ENCODE results near the gene PCSK7. TPM values are rescaled to one million over a fixed set of nuclear protein-coding genes. Genes with fewer than 3 reads are reported as not detected.
"Not testable (repeated sequence)": the region's sequence is repeated elsewhere in the genome, so short reads cannot be mapped to it uniquely, and the experiment has no call there.

PCSK7 gene, protein sequence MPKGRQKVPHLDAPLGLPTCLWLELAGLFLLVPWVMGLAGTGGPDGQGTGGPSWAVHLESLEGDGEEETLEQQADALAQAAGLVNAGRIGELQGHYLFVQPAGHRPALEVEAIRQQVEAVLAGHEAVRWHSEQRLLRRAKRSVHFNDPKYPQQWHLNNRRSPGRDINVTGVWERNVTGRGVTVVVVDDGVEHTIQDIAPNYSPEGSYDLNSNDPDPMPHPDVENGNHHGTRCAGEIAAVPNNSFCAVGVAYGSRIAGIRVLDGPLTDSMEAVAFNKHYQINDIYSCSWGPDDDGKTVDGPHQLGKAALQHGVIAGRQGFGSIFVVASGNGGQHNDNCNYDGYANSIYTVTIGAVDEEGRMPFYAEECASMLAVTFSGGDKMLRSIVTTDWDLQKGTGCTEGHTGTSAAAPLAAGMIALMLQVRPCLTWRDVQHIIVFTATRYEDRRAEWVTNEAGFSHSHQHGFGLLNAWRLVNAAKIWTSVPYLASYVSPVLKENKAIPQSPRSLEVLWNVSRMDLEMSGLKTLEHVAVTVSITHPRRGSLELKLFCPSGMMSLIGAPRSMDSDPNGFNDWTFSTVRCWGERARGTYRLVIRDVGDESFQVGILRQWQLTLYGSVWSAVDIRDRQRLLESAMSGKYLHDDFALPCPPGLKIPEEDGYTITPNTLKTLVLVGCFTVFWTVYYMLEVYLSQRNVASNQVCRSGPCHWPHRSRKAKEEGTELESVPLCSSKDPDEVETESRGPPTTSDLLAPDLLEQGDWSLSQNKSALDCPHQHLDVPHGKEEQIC
- 10 to 100 TPM; 79.3 to 86.9 TPM for total RNA-seq

DNA sequence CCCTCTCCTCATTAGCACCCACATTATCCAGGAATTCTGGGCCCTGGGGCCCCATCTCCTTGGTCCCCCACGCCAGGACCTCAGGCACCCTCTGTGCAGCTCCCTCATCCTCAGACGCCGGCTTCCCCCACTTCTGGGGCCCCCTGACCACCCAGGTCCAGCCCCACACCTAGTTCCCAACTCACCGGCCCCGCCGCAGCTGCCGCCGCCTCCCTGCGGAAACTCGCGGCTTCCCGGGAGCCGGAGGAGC lies at the start of gene PCSK7:
TSS of gene PCSK7 (minus strand) at position 232 of the 250 bp plus-strand sequence. CDS start 2,229 bp downstream, outside the sequence.
- CTCF ChIA-PET, result interaction anchor here (1.1 to 2.1 kb wide), 4 partner anchors 50 to 384 kb away, joined by 3 to 8 read pairs (median 4); partner anchors contain the start of genes CEP164 and PAFAH1B2
- POLR2A ChIA-PET, result interaction anchor here (0.8 to 2.8 kb wide), 3 partner anchors 52 to 96 kb away, joined by 4 to 16 read pairs (median 10); partner anchors contain the start of genes CEP164 and PAFAH1B2

DNA sequence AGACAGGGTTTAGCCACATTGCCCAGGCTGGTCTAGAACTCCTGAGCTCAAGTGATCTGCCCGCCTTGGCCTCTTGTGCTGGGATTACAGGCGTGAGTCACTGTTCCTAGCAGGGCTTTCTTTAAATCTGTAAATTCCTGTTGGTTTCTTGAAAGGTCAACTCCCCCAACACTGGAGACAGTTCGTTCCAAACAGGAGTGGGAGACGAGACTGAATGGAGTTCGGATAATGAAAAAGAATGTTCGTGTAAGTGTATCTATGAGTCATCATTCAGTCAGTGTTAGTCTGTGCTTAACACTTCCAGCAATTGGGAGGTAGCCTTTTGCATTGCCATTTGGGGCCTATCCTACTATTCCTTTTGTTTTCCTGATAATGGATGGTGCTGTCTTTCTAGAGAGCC lies 49.3 kb upstream of the PCSK7 start:
- ChIA-PET CTCF (no interaction called here), POLR2A (no interaction called here)

DNA sequence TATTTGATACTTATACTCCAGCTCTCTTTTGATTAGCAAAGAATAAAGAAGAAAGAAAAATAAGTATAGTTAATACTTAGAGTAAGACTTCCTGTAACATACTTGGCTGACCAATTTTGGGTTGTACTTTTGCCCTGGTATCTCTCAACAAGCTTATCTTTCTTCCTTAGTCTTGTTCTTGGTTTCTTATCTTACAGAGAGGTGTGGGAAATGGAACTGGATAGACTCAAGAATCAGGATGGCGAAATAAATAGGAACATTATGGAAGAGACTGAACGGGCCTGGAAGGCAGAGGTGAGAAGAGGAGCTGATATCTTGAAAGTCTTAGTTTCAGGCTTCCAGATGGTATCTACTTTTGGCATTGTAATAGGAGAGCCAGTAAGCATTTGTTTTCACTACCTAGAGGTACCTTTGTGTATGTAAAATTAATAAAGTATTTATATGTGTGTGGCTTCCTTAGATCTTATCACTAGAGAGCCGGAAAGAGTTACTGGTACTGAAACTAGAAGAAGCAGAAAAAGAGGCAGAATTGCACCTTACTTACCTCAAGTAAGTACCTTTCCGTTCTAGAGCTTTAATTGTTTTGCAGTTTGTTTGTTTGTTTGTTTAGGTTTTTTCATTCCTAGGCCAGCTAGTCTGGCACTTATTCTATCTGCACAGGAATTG lies 48.0 kb upstream of the PCSK7 start:
- POLR2A ChIA-PET, result no interaction called here
- CTCF ChIA-PET, result no interaction called here

DNA sequence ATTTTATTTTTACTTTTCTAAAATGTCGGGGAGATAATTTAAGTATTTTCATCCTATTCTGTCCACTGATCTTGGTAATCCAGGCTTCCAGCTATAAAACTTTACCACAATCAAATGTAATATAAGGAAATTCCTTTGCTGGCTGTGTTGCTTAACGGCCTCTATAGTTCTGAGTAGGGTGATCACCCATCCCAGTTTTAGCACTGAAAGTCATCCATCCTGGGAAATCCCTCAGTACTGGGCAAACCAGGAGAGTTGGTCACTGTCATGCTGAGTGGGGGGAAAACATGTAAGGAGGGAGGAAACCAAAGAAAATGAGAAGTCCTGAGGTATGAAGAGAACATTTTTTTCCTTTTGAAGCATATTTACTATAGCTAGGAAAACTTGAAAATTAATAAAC lies 46.5 kb upstream of the PCSK7 start:
- ChIA-PET POLR2A (interaction anchor here (1.1 kb wide), 1 partner anchor 76 kb away, joined by 5 read pairs; no protein-coding TSS in a partner anchor), CTCF (no interaction called here)

DNA sequence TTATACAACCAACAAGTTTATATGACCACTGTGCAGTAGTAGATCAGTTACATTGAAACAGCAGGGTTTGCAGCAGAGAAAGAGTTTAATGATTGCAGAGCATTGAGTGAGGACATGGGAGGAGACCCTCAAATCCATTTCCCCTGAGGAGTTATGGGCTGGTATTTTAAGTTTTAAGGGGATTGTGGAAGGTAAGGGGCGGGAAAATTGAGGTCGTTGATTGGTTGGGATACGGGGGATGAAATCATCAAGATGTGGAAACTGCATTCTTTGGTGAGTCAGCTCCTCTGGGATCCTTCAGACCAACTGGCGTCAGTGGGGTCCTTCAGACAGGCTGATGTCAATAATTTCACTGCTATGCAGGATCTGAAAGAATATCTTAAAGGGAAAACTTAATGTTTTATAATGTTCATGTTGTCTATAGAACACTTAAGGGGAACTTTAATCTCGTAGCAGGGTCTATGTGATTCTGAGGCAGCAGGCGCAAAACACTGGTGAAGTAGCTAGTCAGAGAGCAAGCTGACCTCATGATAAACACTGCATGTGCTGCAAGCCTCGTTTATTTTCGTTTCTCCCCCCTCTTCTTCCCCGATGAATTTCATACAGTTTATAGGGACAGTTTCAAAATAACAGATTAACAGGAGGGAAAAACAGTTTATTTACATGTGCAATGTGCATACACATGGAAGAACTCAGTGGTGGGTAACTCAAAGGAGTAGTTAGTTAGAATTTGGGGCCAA lies 41.8 kb upstream of the PCSK7 start:
- CTCF ChIA-PET, result no interaction called here

DNA sequence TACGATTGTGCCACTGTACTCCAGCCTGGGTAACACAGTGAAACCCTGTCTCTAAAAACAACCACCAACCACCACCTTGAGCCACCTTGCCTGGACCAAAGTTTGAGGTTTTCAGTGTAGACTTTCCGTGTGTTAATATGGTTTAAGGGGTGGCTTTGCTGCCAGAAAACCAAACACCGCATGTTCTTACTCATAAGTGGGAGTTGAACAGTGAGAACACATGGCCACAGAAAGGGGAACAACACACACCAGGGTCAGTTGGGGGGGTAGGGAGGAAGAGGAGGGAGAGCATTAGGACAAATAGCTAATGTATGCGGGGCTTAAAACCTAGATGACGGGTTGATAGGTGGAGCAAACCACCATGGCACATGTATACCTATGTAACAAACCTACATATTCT lies 40.3 kb upstream of the PCSK7 start:
- POLR2A ChIA-PET, CTCF ChIA-PET: not testable (repeated sequence)

More for the DNA sequence above, 41.8 kb upstream of the PCSK7 start:
- POLR2A ChIA-PET, result interaction anchor here (0.7 kb wide), 1 partner anchor 15 kb away, joined by 3 read pairs; no protein-coding TSS in a partner anchor

DNA sequence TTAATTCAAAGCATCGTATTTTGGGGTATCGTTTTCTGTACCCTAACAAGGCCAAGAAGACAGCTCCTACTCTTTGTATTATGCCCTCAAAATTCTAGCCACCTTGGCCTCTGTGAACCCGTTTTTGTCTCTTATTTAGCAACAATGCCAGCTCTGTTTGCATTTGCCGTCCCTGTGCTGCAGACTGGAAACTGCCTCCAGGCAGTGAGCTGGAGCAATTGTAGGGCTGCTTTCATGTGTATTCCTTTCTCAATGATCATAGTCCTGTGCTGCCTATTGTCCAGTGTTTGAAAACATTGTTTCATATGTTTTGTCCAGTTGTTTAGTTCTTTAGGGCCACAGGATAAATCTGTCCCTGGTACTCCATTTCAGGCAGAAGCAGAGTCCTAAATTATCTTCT lies 39.3 kb upstream of the PCSK7 start:
- POLR2A ChIA-PET, result no interaction called here
- CTCF ChIA-PET, result no interaction called here

DNA sequence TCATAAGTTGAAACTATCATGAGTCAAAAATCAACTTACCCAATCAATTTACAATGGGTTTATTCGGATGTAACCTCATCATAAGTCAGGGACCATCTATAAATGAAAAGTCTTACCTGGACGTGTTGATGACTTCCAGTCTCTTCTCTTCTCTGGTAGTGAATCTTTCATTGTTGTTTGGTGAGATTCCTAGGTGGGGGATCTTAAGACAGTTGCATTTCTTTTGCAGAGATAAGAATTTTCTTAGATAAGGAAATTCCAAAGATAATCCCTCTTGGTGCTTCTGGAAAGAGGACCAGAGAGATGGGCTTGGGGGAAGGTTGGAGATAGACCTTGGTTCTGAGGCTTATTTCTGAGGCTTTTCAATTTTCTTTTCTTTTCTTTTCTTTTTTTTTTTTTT lies 38.0 kb upstream of the PCSK7 start:
- CTCF ChIA-PET, result no interaction called here
- POLR2A ChIA-PET, result no interaction called here

DNA sequence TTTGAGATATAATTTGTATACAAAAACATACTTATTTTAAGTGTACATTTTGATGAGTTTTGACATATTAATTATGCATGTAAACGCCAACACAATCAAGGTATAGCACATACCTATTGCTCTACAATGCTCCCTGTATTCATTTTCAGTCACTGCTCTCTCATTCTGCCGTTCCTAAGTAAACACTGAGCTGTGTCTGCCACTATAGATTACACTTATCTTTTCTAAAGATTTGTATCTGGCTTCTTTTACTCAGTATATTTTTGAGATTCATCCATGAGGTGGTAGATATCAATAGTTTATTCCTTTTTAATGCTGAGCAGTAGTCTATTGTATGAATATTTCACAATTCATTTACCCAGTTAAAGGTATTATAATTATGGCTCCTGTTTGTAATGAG lies 33.9 kb upstream of the PCSK7 start:
- CTCF ChIA-PET, result no interaction called here
- POLR2A ChIA-PET, result no interaction called here

DNA sequence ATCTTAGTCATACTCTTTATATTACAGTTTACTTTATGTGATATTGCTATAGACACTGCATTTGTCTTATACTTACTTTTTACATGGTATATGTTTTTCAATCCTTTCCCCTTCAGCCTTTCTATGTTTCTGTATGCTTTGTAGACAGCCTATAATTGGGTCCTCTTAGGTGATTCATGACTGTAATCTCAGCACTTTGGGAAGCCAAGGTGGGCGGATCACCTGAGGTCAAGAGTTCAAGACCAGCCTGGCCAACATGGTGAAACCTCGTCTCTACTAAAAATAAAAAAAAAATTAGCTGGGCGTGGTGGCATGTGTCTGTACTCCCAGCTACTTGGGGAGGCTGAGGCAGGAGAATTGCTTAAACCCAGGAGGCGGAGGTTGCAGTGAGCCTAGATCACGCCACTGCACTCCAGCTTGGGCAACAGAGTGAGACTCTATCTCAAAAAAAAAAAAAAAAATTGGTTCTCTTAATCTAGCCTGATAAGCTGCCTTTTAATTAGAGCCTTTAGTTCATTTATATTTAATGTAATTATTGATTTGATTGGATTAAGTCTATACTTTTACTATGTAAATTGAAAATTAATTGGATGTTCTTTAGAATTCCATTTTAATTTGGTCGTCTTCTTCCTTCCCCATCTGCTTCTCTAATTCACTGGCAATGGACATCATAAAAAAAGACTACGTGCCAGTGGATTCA lies 32.9 kb upstream of the PCSK7 start:
- CTCF ChIA-PET, POLR2A ChIA-PET: not testable (repeated sequence)

DNA sequence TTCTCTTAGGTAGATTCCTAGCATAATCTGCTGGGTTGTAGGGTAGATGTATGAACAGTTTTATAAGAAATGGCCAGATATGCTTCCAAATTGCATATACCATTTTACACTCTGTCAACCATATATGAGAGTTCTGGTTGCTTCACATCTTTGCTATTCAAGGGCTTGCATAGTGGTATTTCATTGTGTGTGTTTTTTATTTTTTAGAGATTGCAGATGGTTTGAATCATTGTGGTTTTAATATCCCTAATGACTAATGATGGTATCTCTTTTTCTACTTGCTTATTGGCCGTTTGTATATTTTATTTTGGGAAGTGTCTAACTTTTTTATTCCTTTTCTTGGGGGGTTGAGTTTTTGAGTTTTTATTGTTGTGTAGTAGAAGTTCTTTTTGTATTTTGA lies 27.5 kb upstream of the PCSK7 start:
- CTCF ChIA-PET, result no interaction called here
- POLR2A ChIA-PET, result no interaction called here

DNA sequence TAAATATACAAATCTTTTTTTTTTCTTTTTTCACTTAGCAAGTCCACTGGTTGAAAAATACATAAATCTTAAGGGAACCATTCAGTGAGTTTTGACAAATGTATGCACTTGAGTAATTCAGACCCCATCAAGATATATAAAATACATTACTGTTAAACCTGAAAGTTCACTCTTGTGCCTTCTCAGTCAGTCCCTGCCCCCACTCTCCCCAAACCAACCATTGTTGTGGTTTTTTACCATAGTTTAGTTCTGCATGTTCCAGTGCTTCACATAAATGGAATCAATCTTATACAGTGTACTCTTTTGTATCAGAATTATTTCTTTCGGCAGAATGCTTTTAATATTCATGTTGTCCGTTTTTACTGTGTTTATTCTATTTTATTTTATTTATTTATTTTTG lies 26.7 kb upstream of the PCSK7 start:
- CTCF ChIA-PET, result no interaction called here
- POLR2A ChIA-PET, result no interaction called here

DNA sequence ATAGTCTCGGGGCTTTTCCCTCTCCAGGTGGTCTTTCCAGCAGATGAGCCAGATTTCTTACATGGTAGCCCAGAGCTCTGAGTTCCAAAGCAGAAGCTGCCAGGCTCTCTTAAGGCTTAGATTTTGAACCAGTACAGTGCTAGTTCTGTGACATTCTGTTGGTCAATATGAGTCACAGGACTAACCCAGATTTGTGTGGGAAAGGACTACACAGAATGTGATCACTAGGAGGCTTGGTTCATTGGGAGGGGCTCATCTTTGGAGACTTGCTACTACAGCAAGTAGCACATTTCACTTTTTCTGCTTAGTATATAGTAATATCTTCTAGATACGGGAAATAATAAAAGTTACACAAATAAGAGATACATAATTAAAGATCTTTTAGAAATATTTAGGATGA lies 24.7 kb upstream of the PCSK7 start:
- ChIA-PET CTCF (no interaction called here), POLR2A (no interaction called here)

DNA sequence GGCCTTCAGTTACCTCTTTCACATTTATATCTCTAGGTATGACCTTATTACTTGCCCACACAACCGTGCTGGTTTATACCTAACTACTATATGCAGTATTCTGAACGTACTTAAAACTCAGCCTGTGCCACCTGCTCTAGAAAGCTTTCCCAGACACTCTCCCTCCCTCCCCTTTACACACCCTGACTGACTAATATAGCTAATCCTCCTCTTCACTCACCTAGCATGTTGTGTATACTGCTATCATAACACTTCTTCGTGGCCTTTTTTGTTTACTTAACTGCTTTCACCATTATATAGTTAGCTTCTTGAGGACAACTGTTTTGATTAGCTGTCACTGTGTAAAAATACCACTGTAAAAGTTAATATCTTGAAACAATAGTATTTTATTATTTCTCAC lies 24.1 kb upstream of the PCSK7 start:
- POLR2A ChIA-PET, result no interaction called here

DNA sequence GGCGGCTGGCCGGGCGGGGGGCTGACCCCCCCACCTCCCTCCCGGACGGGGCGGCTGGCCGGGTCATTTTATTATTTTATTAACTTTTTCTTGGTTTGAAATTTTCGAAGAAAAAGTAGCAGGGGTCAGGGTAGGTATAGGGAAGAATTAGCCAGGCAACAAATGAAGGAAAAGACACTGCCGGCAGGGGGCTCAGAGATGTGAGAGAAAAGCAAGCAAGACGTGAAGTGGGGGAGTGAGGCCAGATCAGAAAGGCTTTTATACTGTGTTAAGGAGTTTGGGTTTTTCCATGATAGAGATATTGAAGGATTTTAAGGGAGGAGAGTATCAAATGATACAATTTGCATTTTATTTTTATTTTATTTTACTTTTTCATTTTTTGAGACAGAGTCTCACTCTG lies 19.6 kb upstream of the PCSK7 start:
- POLR2A ChIA-PET, result no interaction called here
- CTCF ChIA-PET, result no interaction called here

More for the DNA sequence above, 24.1 kb upstream of the PCSK7 start:
- CTCF ChIA-PET, result no interaction called here

DNA sequence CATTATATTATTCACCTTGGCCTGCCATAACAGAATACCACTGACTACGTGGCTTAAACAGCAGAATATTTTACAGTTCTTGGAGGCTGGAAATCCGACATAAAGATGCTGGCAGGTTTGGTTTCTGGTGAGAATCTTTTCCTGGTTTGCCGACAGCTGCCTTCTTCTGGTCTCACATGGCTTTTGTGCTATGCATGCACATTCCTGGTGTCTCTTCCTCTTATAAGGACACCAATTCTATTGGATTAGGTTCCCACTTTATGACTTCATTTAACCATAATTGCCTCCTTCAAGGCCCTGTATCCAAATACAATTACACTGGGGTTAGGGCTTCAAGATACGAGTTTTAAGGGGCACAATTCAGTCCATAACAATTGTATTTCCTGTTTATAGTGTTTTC lies 17.7 kb upstream of the PCSK7 start:
- CTCF ChIA-PET, result no interaction called here

DNA sequence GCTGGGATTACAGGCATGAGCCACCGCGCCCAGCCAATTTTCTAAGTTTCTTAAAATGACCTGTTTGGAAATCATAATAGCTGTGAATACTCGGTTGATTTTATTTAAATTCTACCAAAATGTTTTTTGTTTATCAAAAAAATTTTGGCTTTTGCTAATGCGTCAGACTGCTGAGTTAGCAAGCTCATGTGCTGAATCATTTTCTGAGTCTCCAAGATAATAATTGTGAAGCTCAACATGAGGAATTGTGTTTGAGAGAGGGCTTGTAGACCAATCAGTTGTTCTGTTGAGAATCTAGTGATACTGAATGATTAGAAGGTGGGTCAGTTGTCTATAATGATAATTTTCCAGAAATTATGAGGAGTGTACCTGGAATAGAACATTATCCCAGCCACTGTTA lies 16.5 kb upstream of the PCSK7 start:
- CTCF ChIA-PET, result no interaction called here
- POLR2A ChIA-PET, result interaction anchor here (0.7 kb wide), 1 partner anchor 141 kb away, joined by 4 read pairs; no protein-coding TSS in a partner anchor

More for the DNA sequence above, 17.7 kb upstream of the PCSK7 start:
- POLR2A ChIA-PET, result no interaction called here

DNA sequence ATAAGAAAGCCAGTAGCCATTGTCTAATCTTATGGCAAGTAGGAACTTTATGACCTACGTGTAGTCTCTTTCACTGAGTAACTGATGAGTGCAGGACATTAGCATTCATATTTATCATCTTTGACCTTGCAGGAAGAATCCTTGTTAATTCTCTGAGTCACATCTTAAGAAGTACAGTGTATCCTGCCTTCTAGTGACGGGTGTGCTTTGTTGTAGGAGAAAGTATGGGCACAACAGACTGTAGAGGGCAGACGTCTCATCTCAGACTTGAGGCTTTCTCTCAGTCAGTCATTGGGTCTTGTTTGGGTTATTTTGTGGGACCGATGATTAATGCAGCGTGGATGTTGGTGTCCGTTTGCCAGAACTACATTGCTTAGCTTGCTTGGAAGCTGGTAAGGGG lies 7.4 kb upstream of the PCSK7 start:
- CTCF ChIA-PET, result no interaction called here
- POLR2A ChIA-PET, result no interaction called here

DNA sequence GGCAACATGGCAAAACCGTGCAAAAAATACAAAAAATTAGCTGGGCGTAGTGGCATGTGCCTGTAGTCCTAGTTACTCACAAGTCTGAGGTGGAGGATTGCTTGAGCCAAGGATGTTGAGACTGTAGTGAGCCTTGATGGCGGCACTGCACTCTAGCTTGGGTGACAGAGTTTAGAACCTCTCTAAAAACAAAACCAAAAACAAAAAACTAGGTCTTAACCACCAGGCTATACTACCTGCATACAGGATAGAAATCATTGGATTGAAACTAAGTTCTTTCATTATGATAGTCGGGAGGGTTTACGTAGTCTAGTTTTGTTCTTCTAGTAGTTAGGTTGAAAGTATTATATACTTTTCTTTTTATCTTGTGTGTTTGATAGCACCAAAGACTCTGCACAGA lies 6.3 kb upstream of the PCSK7 start:
- CTCF ChIA-PET, result interaction anchor here (0.7 kb wide), 1 partner anchor 140 kb away, joined by 6 read pairs; no protein-coding TSS in a partner anchor
- POLR2A ChIA-PET, result no interaction called here

Measured in activated CD8-positive, alpha-beta memory T cell treated with anti-CD3 and anti-CD28 coated beads for 36 hours (primary cell).